B cell (primary cell): ENCODE results near the gene RNF11. TPM values are rescaled to one million over a fixed set of nuclear protein-coding genes. Genes with fewer than 3 reads are reported as not detected.

Experiments
- ATAC-seq: fragments of 200-7000 bp; cut with Tn5 transposase; one replicate; pipeline ENCODE4 v1.10.0; 2021; ENCODE audit warnings: low read depth, mild to moderate bottlenecking, moderate number of reproducible peaks, moderate library complexity
- CTCF ChIA-PET: fragments of 350-600 bp; sonication (Branson Sonifier 250); formaldehyde crosslinking; loops from one replicate; lab custom pipeline; 2021; ENCODE audit warnings: antibody characterized with exemption, inconsistent platforms; lab: Charles Lee
- POLR2A ChIA-PET: fragments of 350-600 bp; sonication (Branson Sonifier 250); formaldehyde crosslinking; loops from one replicate; lab custom pipeline; 2021; ENCODE audit warnings: antibody characterized with exemption; lab: Charles Lee
- DNase-seq: peaks from one replicate; pipeline ENCODE4 v3.0.0; 2013
- H2AFZ ChIP-seq: 2 replicates; pipeline ENCODE4 v1.6.1; 2012; ENCODE audit warnings: mild to moderate bottlenecking, low read depth, low read length; ENCODE audit not compliant: insufficient read depth, poor library complexity, severe bottlenecking
- H3K27ac ChIP-seq, 2 donors: 1 replicate in 1 of 2; 2 replicates in 1 of 2; pipeline ENCODE4 v1.5.1; 2012 to 2013; ENCODE audit warnings: low read length in 2 of 2, mild to moderate bottlenecking in 2 of 2, moderate library complexity in 1 of 2
- H3K27me3 ChIP-seq, 4 experiments: fragments of 200-600 bp in 1 of 4; sonication (generic) in 1 of 4; replicated peaks in 1 of 4; 1 replicate in 2 of 4; 2 replicates in 2 of 4; pipeline versions ENCODE4 v1.6.1 to v1.7.0; 2013 to 2016; ENCODE audit warnings: low read length in 3 of 4, mild to moderate bottlenecking in 2 of 4, mixed read lengths in 1 of 4, moderate library complexity in 1 of 4; ENCODE audit not compliant: insufficient read depth in 4 of 4, control insufficient read depth in 3 of 4; ENCODE audit errors: control extremely low read depth in 1 of 4
- H3K36me3 ChIP-seq, 2 experiments: replicated peaks in 1 of 2; 1 replicate in 1 of 2; 2 replicates in 1 of 2; pipeline versions ENCODE4 v1.6.1 to v1.7.1; 2013; ENCODE audit warnings: low read length in 1 of 2; ENCODE audit not compliant: insufficient read depth in 2 of 2, control insufficient read depth in 1 of 2; ENCODE audit errors: control extremely low read depth in 1 of 2, extremely low read depth in 1 of 2
- H3K4me1 ChIP-seq, 2 donors: fragments of 200-600 bp in 1 of 2; sonication (generic) in 1 of 2; 1 replicate in 1 of 2; 2 replicates in 1 of 2; pipeline versions ENCODE4 v1.5.1 to v1.6.1; 2013 to 2017; ENCODE audit warnings: low read length in 2 of 2; ENCODE audit not compliant: control insufficient read depth in 2 of 2, insufficient read depth in 2 of 2
- H3K4me2 ChIP-seq: replicated peaks from 2 replicates; pipeline ENCODE3; 2012; ENCODE audit warnings: mild to moderate bottlenecking, low read depth, low read length; ENCODE audit not compliant: poor library complexity, severe bottlenecking
- H3K4me3 ChIP-seq, 5 experiments: fragments of 200-600 bp in 1 of 5; sonication (generic) in 1 of 5; 1 replicate in 3 of 5; 2 replicates in 2 of 5; pipeline versions ENCODE4 v1.5.1 to v1.7.0; 2011 to 2016; ENCODE audit warnings: low read length in 4 of 5, mild to moderate bottlenecking in 4 of 5, low read depth in 2 of 5, control low read depth in 1 of 5, moderate library complexity in 1 of 5; ENCODE audit not compliant: insufficient read depth in 1 of 5; ENCODE audit errors: control extremely low read depth in 1 of 5, extremely low read depth in 1 of 5
- H3K79me2 ChIP-seq: fragments of 200-600 bp; sonication (generic); one replicate; pipeline ENCODE4 v1.6.0; 2016; ENCODE audit warnings: low read length; ENCODE audit not compliant: control insufficient read depth, insufficient read depth
- H3K9ac ChIP-seq: fragments of 200-600 bp; sonication (generic); 2 replicates; pipeline ENCODE4 v1.6.1; 2017; ENCODE audit warnings: mild to moderate bottlenecking, low read length, moderate library complexity
- H3K9me3 ChIP-seq, 3 donors: one replicate each; pipeline versions ENCODE4 v1.6.1 to v1.7.1; 2013; ENCODE audit warnings: low read length in 2 of 3; ENCODE audit not compliant: control insufficient read depth in 2 of 3, insufficient read depth in 1 of 3; ENCODE audit errors: control extremely low read depth in 1 of 3
- H4K20me1 ChIP-seq: 2 replicates; pipeline ENCODE4 v1.6.0; 2012; ENCODE audit warnings: mild to moderate bottlenecking, low read length; ENCODE audit not compliant: insufficient read depth, control insufficient read depth, poor library complexity, severe bottlenecking
- H3K27ac Mint-ChIP-seq: one replicate; pipeline ENCODE4 v1.8.0; 2021; ENCODE audit warnings: mixed read lengths
- H3K27me3 Mint-ChIP-seq: one replicate; pipeline ENCODE4 v1.8.0; 2021; ENCODE audit warnings: mixed read lengths
- H3K4me1 Mint-ChIP-seq: one replicate; pipeline ENCODE4 v1.8.0; 2021; ENCODE audit warnings: mixed read lengths
- H3K4me3 Mint-ChIP-seq: one replicate; pipeline ENCODE4 v1.8.0; 2021; ENCODE audit warnings: mixed read lengths
- H3K9me3 Mint-ChIP-seq: one replicate; pipeline ENCODE4 v1.8.0; 2022; ENCODE audit warnings: mixed read lengths; ENCODE audit not compliant: insufficient read depth
- EZH2 ChIP-seq: IDR thresholded peaks from 2 replicates; pipeline ENCODE4 v1.6.1; 2012; ENCODE audit warnings: borderline replicate concordance, low read depth, mild to moderate bottlenecking, moderate library complexity, low read length; ENCODE audit not compliant: insufficient read depth, poor library complexity, severe bottlenecking
- WGBS: methylation state at CpG from one replicate; pipeline ENCODE4 v1.1.5; 2013; ENCODE audit warnings: missing lambda C conversion rate; ENCODE audit not compliant: insufficient coverage; 5-methylcytosine and 5-hydroxymethylcytosine counted together
- intact Hi-C: fragments of 100-400 bp; cut with micrococcal nuclease; formaldehyde crosslinking; loops from one replicate; pipeline ENCODE4 v1.10.0; 2022
- polyA plus RNA-seq: library from polyadenylated mRNA; depleted of rRNA; stranded (reverse); fragments of >200 nt; gene quantifications from 2 replicates; pipeline ENCODE4 v1.2.3, GENCODE V29; 2012
- total RNA-seq, 2 donors: library from RNA; stranded (reverse); fragments of 120-200 nt in 1 of 2; gene quantifications; 1 replicate in 1 of 2; 2 replicates in 1 of 2; pipeline versions ENCODE4 v1.2.3 to v1.2.4, GENCODE V29; 2013 to 2022
- TF ChIP-seq, protein P1 (sequence below): fragments of 200-600 bp; IDR thresholded peaks from one replicate; pipeline ENCODE4 v1.8.0; 2022; ENCODE audit warnings: antibody characterized with exemption, mild to moderate bottlenecking

Gene RNF11
- total and polyA plus RNA-seq, 2 donors (not counting 1 experiment from before 2014, with no cell fraction given), result 10.0 to 20.6 TPM

DNA sequence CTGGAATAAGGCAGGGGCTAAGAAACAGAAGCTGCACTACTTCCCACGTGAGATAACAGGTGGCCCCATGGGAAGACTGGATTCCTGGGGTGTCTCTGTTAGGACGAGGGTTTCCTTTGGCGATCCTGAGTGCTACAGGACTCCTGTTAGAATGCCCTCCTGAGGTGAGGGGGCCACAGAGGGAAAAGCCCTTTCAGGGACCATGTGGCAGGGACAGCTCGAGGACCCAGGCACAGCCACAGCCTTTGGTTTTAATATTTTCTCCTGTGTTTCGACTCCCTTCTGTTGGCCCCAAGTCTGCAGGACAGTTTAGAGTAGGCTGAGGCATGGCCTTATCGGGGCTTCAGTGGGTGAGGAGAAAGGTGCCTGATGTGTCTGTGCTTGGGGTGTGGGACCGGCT lies 81.7 kb downstream of the RNF11 start:
- no peaks in the 10 kb centered on the region for H3K4me1 Mint-ChIP-seq
- H3K9me3 Mint-ChIP-seq, result no peaks in the 10 kb centered on the region
- intact Hi-C loops, result no loop called here
- H3K4me3 Mint-ChIP-seq, result no peak overlapping the region
- H3K27me3 ChIP-seq, result no peaks in the 10 kb centered on the region
- POLR2A ChIA-PET, result no interaction called here
- H4K20me1 ChIP-seq, result no peaks in the 10 kb centered on the region
- no peak overlapping the region for H2AFZ ChIP-seq
- H3K27ac ChIP-seq, result no peak overlapping the region
- no peak for ATAC-seq
- H3K9me3 ChIP-seq, result no peaks in the 10 kb centered on the region
- H3K36me3 ChIP-seq, result no peaks in the 10 kb centered on the region
- CTCF ChIA-PET, result no interaction called here
- no peak overlapping the region for H3K9ac ChIP-seq
- TF ChIP-seq, protein P1, sequence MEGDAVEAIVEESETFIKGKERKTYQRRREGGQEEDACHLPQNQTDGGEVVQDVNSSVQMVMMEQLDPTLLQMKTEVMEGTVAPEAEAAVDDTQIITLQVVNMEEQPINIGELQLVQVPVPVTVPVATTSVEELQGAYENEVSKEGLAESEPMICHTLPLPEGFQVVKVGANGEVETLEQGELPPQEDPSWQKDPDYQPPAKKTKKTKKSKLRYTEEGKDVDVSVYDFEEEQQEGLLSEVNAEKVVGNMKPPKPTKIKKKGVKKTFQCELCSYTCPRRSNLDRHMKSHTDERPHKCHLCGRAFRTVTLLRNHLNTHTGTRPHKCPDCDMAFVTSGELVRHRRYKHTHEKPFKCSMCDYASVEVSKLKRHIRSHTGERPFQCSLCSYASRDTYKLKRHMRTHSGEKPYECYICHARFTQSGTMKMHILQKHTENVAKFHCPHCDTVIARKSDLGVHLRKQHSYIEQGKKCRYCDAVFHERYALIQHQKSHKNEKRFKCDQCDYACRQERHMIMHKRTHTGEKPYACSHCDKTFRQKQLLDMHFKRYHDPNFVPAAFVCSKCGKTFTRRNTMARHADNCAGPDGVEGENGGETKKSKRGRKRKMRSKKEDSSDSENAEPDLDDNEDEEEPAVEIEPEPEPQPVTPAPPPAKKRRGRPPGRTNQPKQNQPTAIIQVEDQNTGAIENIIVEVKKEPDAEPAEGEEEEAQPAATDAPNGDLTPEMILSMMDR, result no peak
- no peak for TF ChIP-seq EZH2
- no peak for DNase-seq
- H3K4me1 ChIP-seq, result no peaks in the 10 kb centered on the region
- no peaks in the 10 kb centered on the region for H3K27me3 Mint-ChIP-seq
- H3K4me3 ChIP-seq, result no peak overlapping the region
- H3K27ac Mint-ChIP-seq, result peak overlapping the region; percentile 37
- no peaks in the 10 kb centered on the region for H3K79me2 ChIP-seq
- WGBS, result 91% methylated on average over 7 of the region's 7 CpGs
- H3K4me2 ChIP-seq, result no peak overlapping the region

DNA sequence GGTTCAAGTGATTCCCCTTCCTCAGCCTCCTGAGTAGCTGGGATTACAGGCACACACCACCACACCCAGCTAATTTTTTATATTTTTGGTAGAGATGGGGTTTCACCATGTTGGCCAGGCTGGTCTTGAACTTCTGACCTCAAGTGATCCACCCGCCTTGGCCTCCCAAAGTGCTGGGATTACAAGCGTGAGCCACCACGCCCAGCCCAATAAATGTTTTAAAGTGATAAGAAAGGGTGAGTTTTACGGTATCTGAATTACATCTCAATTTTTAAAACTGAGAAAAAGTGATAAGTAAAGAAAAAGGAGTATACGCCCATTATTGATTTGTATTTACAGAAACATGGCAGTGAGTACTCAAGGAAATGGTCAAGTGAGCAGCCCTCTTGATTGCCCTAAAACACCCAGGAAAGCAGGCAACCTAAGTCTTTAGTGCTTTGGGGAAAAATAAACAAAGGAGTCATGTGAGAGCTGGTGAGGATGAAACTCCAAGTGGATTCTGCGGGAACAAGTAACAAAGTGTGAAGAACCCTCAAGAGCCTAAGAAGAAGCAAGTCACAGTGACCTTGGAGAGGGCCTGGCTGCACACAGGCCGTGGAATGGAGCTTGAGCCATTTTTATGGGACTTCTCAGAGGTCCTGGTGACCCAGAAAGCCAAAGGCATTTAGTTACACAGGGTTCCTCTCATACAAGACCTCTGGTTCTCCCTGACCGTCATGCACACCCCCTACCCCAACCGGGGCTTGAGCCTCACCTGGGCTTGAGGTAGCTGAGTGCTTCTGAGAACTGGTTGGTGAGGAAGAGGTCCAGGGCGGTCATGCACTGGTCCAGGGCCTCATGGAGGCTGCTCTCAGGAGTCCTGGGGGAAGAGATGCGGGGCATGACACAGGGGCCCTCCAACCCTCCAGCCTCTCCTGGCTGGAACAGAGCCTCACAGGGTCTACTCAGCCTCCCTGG lies 85.2 kb downstream of the RNF11 start:
- H3K27ac Mint-ChIP-seq, result no peak overlapping the region
- no peak overlapping the region for H3K9ac ChIP-seq

More for the DNA sequence above, 85.2 kb downstream of the RNF11 start:
- Histone ChIP-seq H3K27me3 (no peaks in the 10 kb centered on the region), H3K4me3 (no peak overlapping the region), H3K36me3 (no peaks in the 10 kb centered on the region), H3K9me3 (no peaks in the 10 kb centered on the region), H3K27ac (no peak overlapping the region), H3K4me2 (no peak overlapping the region), H2AFZ (no peak overlapping the region), H4K20me1 (no peaks in the 10 kb centered on the region), H3K4me1 (no peaks in the 10 kb centered on the region), H3K79me2 (no peaks in the 10 kb centered on the region)
- ATAC-seq (no peak), DNase-seq (no peak)
- ChIA-PET POLR2A (no interaction called here), CTCF (interaction anchor here (0.6 to 1.0 kb wide), 2 partner anchors 24 to 713 kb away, joined by 3 read pairs; no protein-coding TSS in a partner anchor)
- Mint-ChIP-seq H3K4me3 (no peak overlapping the region), H3K27me3 (no peaks in the 10 kb centered on the region), H3K9me3 (no peaks in the 10 kb centered on the region), H3K4me1 (no peaks in the 10 kb centered on the region)
- intact Hi-C loops, result no loop called here
- WGBS, result 91% methylated on average over 7 of the region's 11 CpGs
- TF ChIP-seq, protein P1, result no peak
- no peak for TF ChIP-seq EZH2
